ENCODE measurements around the gene RAMP1.

Gene RAMP1

DNA sequence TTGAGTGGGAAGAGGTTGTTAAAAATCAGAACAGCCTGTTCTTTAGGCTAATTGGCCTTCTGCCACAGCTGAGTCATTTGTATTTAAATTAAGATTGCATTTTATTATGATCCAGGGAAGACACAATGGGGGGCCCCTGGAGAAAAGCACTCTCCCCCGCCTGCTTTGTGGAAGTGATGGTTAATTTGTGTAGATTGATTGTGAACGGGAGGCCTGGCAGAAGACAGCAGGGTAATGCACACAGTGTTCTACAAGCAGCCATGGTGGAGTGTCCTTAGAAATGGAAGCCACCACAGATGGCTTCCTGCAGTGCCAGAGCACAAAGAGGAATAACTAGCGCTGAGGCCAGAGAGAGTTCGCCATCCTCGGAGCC lies 19.6 kb downstream of the RAMP1 start:
- H3K4me3 ChIP-seq (ENCODE audit: low read depth, low read length) = no peak overlapping the region
- TF ChIP-seq, protein P1, sequence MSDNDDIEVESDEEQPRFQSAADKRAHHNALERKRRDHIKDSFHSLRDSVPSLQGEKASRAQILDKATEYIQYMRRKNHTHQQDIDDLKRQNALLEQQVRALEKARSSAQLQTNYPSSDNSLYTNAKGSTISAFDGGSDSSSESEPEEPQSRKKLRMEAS (IDR thresholded peaks at IDR 0.05; ENCODE audit: low read depth, low read length) = no peak
- TF ChIP-seq POLR2A (IDR thresholded peaks at IDR 0.05; ENCODE audit: extremely low read depth, insufficient read length) (no peak), MYC (IDR thresholded peaks at IDR 0.05; ENCODE audit: low read depth, low read length) (no peak)
- TF ChIP-seq, protein P2, sequence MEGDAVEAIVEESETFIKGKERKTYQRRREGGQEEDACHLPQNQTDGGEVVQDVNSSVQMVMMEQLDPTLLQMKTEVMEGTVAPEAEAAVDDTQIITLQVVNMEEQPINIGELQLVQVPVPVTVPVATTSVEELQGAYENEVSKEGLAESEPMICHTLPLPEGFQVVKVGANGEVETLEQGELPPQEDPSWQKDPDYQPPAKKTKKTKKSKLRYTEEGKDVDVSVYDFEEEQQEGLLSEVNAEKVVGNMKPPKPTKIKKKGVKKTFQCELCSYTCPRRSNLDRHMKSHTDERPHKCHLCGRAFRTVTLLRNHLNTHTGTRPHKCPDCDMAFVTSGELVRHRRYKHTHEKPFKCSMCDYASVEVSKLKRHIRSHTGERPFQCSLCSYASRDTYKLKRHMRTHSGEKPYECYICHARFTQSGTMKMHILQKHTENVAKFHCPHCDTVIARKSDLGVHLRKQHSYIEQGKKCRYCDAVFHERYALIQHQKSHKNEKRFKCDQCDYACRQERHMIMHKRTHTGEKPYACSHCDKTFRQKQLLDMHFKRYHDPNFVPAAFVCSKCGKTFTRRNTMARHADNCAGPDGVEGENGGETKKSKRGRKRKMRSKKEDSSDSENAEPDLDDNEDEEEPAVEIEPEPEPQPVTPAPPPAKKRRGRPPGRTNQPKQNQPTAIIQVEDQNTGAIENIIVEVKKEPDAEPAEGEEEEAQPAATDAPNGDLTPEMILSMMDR (IDR thresholded peaks at IDR 0.05; ENCODE audit: low read depth, low read length) = no peak
- no peak for DNase-seq (ENCODE audit: low read depth)

GRCh38 chr2:237879991-237880560 lies 20.7 kb downstream of the RAMP1 start:
- TF ChIP-seq POLR2A (IDR thresholded peaks at IDR 0.05; ENCODE audit: extremely low read depth, insufficient read length) (no peak), MYC (IDR thresholded peaks at IDR 0.05; ENCODE audit: low read depth, low read length) (no peak)
- TF ChIP-seq, protein P1 (IDR thresholded peaks at IDR 0.05; ENCODE audit: low read depth, low read length) = no peak
- TF ChIP-seq, protein P2 (IDR thresholded peaks at IDR 0.05; ENCODE audit: low read depth, low read length) = no peak
- DNase-seq (ENCODE audit: low read depth) = no peak
- no peak overlapping the region for H3K4me3 ChIP-seq (ENCODE audit: low read depth, low read length)

DNA sequence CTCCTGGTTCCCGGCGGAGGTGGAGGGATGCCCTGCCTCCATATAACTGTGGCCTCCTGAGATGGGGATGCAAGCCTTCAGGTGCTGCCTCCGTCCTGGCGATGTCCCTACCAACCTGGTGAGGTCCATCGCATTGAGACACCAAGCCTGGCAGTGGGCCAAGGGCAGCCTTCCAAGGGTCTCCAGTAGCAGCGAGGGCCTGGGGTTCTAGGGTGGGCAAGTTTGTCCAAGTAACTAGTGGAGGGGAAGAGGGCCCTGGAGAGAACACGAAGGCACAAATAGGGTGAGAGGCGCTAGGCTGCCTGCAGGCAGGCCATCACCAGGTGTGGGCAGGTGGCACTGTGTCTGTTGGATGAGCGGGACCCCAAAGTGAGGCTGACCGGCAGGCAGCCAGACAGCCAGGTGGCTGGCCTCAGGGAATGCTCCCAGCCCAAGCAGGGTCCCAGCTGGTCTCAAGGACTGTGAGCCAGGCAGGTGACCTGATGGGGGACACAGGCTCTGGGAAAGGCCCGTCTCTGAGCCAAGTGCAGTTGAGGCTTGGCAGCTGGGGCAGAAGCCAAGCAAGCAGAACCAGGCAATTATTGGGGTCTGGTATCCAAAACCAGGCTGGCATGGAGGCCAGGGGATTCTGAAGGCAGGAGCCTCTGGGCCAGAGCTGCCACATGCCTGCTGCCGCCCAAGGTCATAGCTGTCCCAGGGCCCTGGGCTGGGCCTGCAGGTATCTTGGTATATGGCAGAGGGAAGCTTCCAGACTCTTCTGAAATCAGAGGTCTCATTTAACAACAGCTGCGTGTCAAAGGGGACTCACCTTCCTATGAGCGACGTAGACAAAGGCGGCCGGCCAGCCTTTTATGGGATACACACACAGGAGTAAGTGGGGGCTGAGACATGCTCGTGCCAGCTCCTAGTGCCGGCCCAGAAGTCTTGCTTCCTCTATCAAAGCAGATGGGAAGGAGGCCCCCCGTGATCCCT lies 23.4 kb downstream of the RAMP1 start:
- DNase-seq (ENCODE audit: low read depth) = no peak

DNA sequence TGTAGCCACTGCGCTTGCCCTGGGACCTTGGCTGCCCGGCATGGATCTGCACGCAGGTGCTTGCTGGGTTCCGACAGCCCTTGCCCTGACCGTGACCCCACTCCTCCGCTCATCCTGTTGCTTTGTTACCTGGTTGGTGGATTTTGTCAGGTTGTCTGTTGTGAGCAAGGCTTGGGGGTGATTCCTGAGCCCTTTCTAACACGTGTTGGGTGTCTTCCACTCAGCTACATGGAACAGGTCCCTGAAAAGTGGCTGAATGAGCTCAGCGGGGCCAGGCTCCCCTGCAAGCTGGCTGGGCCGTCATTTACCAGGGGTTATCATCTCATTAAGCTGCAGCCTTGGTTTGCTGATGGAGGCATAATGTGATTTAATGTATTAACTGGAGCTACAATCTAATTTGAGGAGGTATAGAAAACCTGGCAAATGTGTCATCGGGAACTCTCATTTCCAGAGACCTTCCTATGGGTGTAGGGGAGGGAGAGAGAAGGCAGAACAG lies 24.6 kb downstream of the RAMP1 start:
- no peak overlapping the region for H3K4me3 ChIP-seq (ENCODE audit: low read depth, low read length)
- no peak for DNase-seq (ENCODE audit: low read depth)
- TF ChIP-seq, protein P2 (IDR thresholded peaks at IDR 0.05; ENCODE audit: low read depth, low read length) = no peak
- TF ChIP-seq MYC (IDR thresholded peaks at IDR 0.05; ENCODE audit: low read depth, low read length) (no peak), POLR2A (IDR thresholded peaks at IDR 0.05; ENCODE audit: extremely low read depth, insufficient read length) (no peak)
- TF ChIP-seq, protein P1 (IDR thresholded peaks at IDR 0.05; ENCODE audit: low read depth, low read length) = no peak

More for the DNA sequence above, 23.4 kb downstream of the RAMP1 start:
- TF ChIP-seq POLR2A (IDR thresholded peaks at IDR 0.05; ENCODE audit: extremely low read depth, insufficient read length) (no peak), MYC (IDR thresholded peaks at IDR 0.05; ENCODE audit: low read depth, low read length) (no peak)
- TF ChIP-seq, protein P2 (IDR thresholded peaks at IDR 0.05; ENCODE audit: low read depth, low read length) = no peak
- TF ChIP-seq, protein P1 (IDR thresholded peaks at IDR 0.05; ENCODE audit: low read depth, low read length) = no peak
- H3K4me3 ChIP-seq (ENCODE audit: low read depth, low read length) = no peak overlapping the region

- TF ChIP-seq POLR2A (IDR thresholded peaks at IDR 0.05; ENCODE audit: extremely low read depth, insufficient read length) (no peak), MYC (IDR thresholded peaks at IDR 0.05; ENCODE audit: low read depth, low read length) (no peak)
- TF ChIP-seq, protein P1 (IDR thresholded peaks at IDR 0.05; ENCODE audit: low read depth, low read length) = no peak
- TF ChIP-seq, protein P2 (IDR thresholded peaks at IDR 0.05; ENCODE audit: low read depth, low read length) = no peak
- no peak overlapping the region for H3K4me3 ChIP-seq (ENCODE audit: low read depth, low read length)
- no peak for DNase-seq (ENCODE audit: low read depth)
Observed at GRCh38 chr2:237884681-237885080, 25.3 kb downstream of the RAMP1 start.

All from NB4 (cell line).